ENCODE results near the gene PRDM1.

- TF ChIP-seq POLR2A (IDR thresholded peaks at IDR 0.05) (no peak), CTCF (IDR thresholded peaks at IDR 0.05) (no peak)
Observed at GRCh38 chr6:106104941-106105340, 18.8 kb downstream of the PRDM1 start.

Measured in body of pancreas (tissue), 4 donors.